T-helper 1 cell treated with Interleukin-12 subunit alpha and Interleukin-12 subunit beta and Interleukin-4 antibody, amounts not matched to agents 30 μg/mL and 1 μg/mL, for 36 hours (primary cell): ENCODE results near the gene ANTXR2.

Experiments used
- H3K27ac Mint-ChIP-seq: one replicate; pipeline ENCODE4 v1.8.0; 2021; ENCODE audit warnings: mild to moderate bottlenecking, mixed read lengths
- H3K27me3 Mint-ChIP-seq: one replicate; pipeline ENCODE4 v1.8.0; 2021; ENCODE audit warnings: low read depth, mixed read lengths
- H3K36me3 Mint-ChIP-seq: one replicate; pipeline ENCODE4 v1.8.0; 2021; ENCODE audit warnings: low read depth, mixed read lengths
- H3K4me1 Mint-ChIP-seq: one replicate; pipeline ENCODE4 v1.8.0; 2021; ENCODE audit warnings: low read depth, mixed read lengths
- H3K4me3 Mint-ChIP-seq: one replicate; pipeline ENCODE4 v1.8.0; 2021; ENCODE audit warnings: mild to moderate bottlenecking, moderate library complexity, mixed read lengths
- H3K9me3 Mint-ChIP-seq: one replicate; pipeline ENCODE4 v1.8.0; 2021; ENCODE audit warnings: mixed read lengths

Gene ANTXR2

DNA sequence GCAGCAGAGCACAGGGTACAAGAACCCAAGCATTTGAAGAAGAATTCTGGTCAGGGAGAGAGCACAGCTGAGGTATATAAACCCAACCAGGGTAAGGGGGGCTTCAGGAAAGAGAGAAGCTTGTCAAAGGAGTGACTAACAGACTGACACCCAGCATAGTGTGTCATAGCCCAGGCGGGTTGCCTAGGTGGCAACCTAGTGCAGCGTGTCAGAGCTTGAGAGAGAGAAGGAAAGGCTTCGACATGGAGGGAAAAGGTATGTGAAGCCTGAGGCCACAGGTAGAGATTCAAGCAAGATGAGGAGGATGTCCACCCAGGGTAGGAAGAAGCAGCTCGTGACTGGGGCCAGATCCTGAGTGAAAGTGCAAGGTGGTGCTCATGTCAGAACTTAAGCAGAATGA lies 8.5 kb upstream of the ANTXR2 start:
- H3K4me3 Mint-ChIP-seq = no peak overlapping the region
- H3K27me3 Mint-ChIP-seq = peaks cover under 1% of the 10 kb centered on the region
- no peak overlapping the region for H3K27ac Mint-ChIP-seq
- H3K4me1 Mint-ChIP-seq = peaks cover 40% of the 10 kb centered on the region
- H3K36me3 Mint-ChIP-seq = peaks cover 9% of the 10 kb centered on the region
- peaks cover 11% of the 10 kb centered on the region for H3K9me3 Mint-ChIP-seq

DNA sequence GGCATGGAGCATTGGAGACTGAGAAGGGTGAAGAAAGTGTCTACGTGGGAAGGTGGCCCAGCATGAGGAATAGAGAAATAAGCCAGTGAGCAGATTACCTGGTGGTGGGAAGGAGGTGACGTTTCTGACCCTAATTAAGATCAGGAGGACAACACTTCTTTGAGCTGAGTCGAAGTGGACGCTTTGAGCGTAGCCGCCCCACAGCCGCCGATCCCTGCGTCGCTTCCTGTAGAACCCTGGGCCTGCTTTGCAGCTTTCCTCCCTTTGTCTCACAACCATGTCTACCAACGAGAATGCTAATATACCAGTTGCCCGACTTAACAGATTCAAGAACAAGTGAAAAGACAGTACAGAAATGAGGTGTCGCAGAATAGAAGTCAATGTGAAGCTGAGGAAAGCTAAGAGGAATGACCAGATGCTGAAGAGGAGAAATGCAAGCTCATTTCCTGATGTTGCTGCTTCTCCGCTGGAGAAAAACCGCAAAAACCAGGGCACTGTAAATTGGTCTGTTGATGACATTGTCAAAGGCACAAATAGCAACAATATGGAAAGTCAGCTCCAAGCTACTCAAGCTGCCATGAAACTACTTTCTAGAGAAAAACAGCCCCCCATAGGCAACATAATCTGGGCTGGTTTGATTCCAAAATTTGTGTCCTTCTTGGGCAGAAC lies 6.4 kb upstream of the ANTXR2 start:
- Mint-ChIP-seq H3K4me1 (peaks cover 60% of the 10 kb centered on the region), H3K36me3 (peaks cover 11% of the 10 kb centered on the region), H3K27ac (no peak overlapping the region), H3K27me3 (no peaks in the 10 kb centered on the region), H3K4me3 (no peak overlapping the region), H3K9me3 (peaks cover 10% of the 10 kb centered on the region)

DNA sequence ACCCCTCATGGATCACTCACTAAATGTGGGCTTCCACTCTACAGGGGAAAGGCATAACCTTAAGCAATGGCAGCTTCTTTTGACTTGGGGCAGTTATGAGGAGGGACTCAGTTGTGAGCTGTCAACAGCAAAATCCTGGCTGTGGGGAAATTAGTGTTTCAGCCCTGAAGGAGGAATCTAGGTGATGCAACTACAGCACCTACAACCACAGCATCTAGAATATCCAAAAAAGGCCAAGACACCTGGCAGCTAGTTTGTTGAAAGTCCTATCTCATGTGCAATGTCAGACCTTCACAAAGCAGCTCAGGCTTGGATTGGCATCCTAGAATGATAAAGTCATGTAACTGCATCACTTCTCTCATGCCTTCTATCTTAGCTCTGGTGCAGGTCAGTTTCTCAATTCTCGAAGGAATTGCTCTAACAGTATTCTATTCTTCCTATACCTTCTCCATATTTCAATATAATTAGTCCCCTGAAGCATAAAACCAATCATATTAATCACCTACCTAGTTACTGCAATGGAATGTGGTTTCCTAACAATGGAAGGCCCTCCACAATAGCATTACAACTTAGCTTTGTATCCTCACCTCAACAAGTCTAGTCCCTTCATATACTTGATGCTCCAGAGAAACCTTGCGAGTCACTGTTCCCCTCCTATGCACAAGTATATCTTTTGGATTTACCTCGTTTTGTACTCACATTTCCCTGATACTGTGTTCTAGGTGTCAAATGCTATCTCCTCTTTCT lies 5.5 kb upstream of the ANTXR2 start:
- Mint-ChIP-seq H3K36me3 (peaks cover 11% of the 10 kb centered on the region), H3K4me1 (peaks cover 69% of the 10 kb centered on the region), H3K27me3 (no peaks in the 10 kb centered on the region), H3K27ac (no peak overlapping the region), H3K4me3 (no peak overlapping the region), H3K9me3 (peaks cover 8% of the 10 kb centered on the region)

DNA sequence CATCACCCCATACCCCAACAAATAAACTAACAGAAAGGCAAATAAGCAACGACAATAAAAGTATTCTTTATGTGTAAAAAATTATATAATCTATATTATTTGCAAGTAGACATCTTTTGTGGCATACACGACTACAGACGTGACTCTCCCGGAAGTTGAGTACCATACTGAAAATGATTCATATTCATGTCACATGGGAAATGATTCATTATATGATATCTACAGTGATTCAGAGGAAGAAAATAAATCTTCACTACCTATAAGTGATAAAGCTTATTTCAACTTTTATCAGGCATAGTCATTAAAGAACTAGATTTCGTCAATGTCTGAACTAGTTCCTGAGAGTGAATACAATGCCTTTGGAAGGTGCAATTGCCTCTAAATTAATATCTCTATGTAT lies 4.6 kb upstream of the ANTXR2 start:
- H3K27ac Mint-ChIP-seq = no peak overlapping the region

DNA sequence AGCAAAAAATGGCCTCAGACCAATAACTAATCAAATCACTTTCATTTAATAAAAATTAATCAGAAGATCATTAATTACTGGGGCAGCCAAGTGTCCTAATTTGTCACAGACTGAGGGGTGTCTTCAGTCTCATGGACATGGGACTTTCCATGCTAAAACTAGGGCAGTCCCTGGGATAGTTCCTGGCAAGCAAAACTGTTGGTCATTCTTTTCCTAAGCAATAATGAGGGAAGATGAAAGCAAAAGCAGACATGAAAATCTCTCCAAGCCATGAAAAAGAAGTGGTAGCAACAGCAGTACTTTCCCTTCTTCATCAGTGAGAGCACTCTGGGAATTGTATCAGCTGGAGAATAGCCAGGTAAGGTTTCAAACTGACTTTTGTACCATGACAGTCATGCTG lies 3.7 kb upstream of the ANTXR2 start:
- H3K36me3 Mint-ChIP-seq = peaks cover 12% of the 10 kb centered on the region

More for the DNA sequence above, 4.6 kb upstream of the ANTXR2 start:
- Mint-ChIP-seq H3K9me3 (peaks cover 8% of the 10 kb centered on the region), H3K4me3 (no peak overlapping the region), H3K36me3 (peaks cover 11% of the 10 kb centered on the region), H3K27me3 (no peaks in the 10 kb centered on the region), H3K4me1 (peaks cover 72% of the 10 kb centered on the region)

DNA sequence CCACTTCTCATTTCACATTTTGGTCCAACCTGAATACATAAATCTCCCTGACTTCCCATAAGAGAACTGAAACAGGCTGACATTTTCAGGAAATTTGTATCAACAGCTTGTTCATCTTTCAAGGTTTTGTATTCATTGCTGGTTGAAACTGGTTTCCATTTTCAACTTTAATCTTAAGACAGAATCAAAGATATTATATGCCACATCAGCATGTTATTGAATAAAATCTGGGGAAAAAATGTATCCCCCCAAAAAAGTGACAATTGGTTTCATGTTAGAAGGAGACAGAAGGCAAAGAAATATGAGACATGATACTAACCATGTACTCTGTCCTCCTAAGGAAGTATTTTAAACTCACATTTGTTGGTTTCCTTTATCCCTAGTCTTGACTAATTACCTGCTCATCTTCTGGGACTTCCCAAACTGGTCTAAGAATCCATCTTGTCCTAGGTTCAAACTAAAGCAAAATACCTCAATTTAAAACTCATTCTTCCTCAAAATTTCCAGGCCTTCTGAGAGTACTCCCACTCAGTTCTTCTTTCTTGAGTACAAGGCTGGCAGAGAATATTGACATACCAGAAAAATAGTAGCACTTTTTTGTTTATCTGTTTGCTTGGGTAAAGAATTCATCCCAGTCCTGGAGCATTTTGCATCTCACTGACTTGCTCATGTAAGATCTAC lies 3.1 kb upstream of the ANTXR2 start:
- Mint-ChIP-seq H3K4me3 (no peak overlapping the region), H3K9me3 (peaks cover 8% of the 10 kb centered on the region), H3K4me1 (peaks cover 69% of the 10 kb centered on the region), H3K27me3 (no peaks in the 10 kb centered on the region), H3K36me3 (peaks cover 14% of the 10 kb centered on the region), H3K27ac (peak overlapping the region; percentile 17)

More for the DNA sequence above, 3.7 kb upstream of the ANTXR2 start:
- Mint-ChIP-seq H3K9me3 (peaks cover 8% of the 10 kb centered on the region), H3K4me3 (no peak overlapping the region), H3K27ac (no peak overlapping the region), H3K4me1 (peaks cover 72% of the 10 kb centered on the region), H3K27me3 (no peaks in the 10 kb centered on the region)

DNA sequence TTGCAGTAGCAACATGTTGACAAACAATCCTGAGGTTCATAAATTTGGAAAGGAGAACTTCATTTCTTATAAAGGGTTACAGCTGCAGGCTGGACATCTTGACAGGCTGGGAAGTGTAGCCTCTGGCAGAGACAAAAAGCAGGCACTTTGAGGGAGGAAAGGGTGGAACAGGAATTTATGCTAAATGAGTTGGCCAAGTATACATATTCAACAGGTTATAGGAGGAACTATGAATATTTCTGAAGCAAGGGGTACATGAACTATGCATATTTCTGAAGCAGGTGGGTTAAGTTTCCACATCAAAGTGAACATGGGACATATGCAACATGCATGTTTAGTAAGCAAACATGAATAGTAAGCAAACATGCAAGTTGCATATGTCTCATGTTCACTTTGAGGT lies 1.6 kb upstream of the ANTXR2 start:
- Mint-ChIP-seq H3K9me3 (peaks cover 8% of the 10 kb centered on the region), H3K36me3 (peaks cover 22% of the 10 kb centered on the region), H3K27me3 (no peaks in the 10 kb centered on the region), H3K27ac (peak overlapping the region; percentile 84), H3K4me3 (peak overlapping the region; percentile 96), H3K4me1 (peaks cover 69% of the 10 kb centered on the region)

DNA sequence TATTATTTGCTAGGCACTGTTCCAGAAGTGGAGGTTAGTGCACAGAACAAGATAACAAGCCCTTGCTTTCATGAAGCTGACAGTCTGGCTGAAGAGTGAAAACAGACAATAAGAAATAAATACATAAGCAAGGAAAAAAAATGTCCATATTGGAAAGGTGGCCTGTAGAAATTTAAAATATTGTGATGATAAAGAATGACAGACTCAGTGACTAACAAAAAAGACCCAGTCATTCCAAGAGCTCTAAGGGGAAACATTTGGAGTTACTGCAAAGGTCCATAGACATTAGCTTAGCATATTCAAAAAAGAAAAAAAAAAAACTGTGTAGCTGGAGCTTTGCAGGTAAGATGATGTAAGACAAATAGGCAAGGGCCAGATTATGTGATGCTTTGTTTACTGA lies 1.0 kb upstream of the ANTXR2 start:
- peaks cover 69% of the 10 kb centered on the region for H3K4me1 Mint-ChIP-seq
- peaks cover 26% of the 10 kb centered on the region for H3K36me3 Mint-ChIP-seq
- no peaks in the 10 kb centered on the region for H3K27me3 Mint-ChIP-seq
- peak overlapping the region; percentile 96 for H3K4me3 Mint-ChIP-seq
- H3K9me3 Mint-ChIP-seq = peaks cover 8% of the 10 kb centered on the region
- H3K27ac Mint-ChIP-seq = peak overlapping the region; percentile 84

DNA sequence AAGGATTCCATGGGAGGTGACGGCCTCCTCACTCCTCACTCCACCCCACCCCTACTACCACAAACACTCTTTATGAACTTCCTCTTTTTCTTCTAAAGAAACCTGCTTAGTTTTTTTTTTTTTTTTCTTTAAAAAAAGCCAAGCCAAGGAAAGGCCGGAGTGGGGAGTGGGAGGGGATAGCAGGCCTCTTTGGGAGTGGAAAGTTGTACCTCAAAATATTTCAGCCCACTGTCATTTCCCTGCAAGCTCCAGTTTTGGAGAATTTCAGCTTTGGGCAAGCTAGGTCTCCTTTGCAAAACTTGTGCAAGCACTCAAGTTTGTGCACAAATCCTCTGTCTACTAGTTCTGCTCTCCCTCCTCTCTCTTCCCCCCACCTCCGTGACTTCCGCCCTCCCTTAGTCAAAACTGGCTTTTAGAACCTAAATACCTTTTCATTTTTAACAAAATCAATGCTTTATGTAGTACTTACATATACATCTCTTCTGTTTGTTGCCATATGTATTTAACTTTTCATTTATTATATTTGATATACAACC lies 512 bp upstream of the ANTXR2 start:
- Mint-ChIP-seq H3K27me3 (no peaks in the 10 kb centered on the region), H3K4me1 (peaks cover 63% of the 10 kb centered on the region), H3K4me3 (peak overlapping the region; percentile 96), H3K27ac (peak overlapping the region; percentile 84), H3K36me3 (peaks cover 27% of the 10 kb centered on the region), H3K9me3 (peaks cover 2% of the 10 kb centered on the region)

DNA sequence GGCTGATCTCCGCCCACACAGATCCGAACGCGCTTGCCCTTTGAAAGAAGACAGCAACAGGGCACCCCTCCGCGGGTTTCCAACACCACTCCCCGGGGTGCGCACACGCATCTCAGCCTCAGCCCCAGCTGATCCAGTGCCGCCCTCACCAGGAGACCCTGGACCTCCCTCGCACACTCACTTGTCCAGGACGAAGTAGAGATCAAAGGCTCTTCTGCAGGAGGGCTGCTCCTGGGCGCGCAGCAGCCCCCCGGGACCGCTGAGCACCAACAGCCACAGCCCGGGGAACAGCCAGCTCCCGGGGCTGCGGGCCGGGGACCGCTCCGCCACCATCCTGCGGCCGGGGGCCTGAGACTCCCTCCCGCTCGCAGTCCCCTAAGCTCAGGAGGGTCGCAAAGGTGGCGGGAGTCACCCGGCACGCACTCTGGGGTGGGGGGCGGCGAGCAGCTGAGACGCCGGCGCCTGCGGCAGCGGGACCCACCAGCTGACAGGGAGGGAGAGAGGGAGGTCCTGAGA lies 743 bp downstream of the ANTXR2 start:
- Mint-ChIP-seq H3K4me3 (peak overlapping the region; percentile 96), H3K27me3 (no peaks in the 10 kb centered on the region), H3K36me3 (peaks cover 37% of the 10 kb centered on the region), H3K4me1 (peaks cover 62% of the 10 kb centered on the region), H3K9me3 (no peaks in the 10 kb centered on the region), H3K27ac (peak overlapping the region; percentile 92)

DNA sequence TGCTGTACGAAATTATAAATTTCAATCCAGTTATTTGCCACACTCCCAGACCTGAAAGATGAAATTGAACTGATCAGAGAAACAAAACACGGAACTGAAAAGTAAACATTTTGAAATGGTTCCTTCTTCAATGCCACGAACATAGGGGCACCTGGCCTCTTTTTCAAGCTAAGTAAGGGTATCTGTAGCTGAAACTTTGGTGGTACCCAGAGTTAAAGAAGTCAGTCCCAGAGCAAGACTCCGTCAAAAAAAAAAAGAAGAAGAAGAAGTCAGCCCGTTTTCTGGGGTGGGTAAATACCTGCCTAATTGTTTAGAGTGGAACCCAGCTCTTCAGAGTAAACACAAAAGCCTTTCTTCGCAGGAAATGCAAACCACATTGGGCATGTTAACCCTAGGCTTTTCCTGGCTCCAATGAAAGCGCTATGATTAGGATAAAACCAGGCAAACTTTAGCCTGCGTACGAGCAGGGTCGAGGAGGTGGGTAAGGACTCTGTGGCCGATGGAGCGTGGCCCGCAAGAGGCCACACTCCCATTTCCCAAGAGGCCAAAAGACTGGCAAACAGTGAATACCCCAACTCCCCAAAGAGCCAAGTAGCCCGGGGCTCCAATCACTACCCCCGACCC lies 1.3 kb downstream of the ANTXR2 start:
- Mint-ChIP-seq H3K9me3 (no peaks in the 10 kb centered on the region), H3K27me3 (no peaks in the 10 kb centered on the region), H3K27ac (peak overlapping the region; percentile 92), H3K4me3 (peak overlapping the region; percentile 96), H3K36me3 (peaks cover 42% of the 10 kb centered on the region), H3K4me1 (peaks cover 64% of the 10 kb centered on the region)

DNA sequence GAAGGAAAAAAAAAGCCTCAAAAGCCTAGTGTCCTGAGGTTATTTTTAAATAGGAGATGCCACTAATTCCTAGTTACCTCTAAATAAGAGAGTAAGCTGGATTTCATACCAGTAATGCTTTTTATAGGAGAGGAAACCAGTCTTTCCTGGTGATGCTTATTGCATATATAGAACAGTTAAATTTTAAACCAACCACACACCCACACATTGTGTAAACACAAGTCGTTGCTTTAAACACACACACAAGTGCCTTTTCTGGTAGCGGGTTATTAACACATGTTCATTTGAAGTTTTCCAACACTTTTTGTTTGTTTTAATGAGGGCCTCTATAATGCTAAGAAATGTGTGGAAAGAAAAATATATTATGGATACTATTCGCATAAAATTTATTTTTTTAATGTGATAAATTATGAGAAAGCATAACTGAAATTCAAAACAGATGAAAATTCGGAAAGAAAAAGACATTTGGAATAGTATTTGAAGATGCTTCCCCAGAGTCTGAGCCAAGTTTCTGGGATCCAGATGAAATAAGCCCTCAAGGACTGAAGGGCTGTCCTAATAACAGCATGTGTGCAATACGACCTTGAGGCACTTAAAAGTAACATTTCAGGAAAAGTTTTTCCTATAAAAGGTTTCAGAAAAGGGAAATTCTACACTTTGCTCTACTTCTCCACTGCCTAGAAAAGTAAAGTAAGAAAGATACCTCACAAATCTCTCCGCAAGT lies 2.0 kb downstream of the ANTXR2 start:
- H3K36me3 Mint-ChIP-seq = peaks cover 45% of the 10 kb centered on the region
- peaks cover 63% of the 10 kb centered on the region for H3K4me1 Mint-ChIP-seq
- no peaks in the 10 kb centered on the region for H3K27me3 Mint-ChIP-seq
- H3K4me3 Mint-ChIP-seq = peak overlapping the region; percentile 96
- peak overlapping the region; percentile 92 for H3K27ac Mint-ChIP-seq
- H3K9me3 Mint-ChIP-seq = no peaks in the 10 kb centered on the region

DNA sequence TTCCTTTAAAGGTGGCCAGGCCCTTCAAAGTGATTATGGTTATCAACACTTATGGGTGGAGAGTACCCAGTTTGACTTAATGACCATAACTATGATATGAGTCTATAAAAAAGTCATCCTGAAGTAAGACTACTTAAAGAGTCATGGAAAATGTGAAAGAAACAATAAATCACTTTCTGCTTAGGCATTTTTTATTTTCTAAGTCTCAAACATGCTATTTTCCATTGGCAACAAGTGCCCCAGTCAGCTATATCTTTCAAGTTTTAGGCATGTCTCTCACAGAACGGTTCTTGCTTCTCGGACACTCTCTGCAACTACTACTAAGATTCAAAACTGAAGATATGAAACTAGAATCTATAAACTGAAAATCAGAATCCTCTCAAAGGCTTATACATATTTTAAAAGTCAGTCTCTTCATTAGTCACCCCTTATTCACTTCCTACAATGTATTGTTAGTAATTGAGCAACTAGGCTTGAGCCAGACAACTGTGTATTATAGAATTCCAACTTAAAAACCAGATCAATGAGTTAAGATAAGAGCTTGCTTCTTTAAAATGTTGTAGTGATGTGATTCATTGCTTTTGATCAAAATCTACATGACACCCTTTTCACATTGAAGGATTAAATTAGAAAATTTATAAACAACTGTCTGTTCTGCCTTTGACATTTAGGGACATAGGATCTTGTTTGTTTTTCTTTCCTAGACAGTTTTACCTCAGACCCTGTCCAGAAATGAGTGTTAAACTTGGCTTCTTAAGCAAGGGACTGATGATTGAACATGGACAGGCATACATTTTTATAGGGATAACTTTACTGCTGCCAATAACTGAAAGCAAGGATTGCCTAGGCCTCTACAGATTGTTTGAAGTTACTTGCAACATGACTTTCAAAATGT lies 2.9 kb downstream of the ANTXR2 start:
- Mint-ChIP-seq H3K4me3 (peak overlapping the region; percentile 96), H3K36me3 (peaks cover 48% of the 10 kb centered on the region), H3K27ac (peak overlapping the region; percentile 61)

More for the DNA sequence above, 2.9 kb downstream of the ANTXR2 start:
- Mint-ChIP-seq H3K4me1 (peaks cover 58% of the 10 kb centered on the region), H3K9me3 (no peaks in the 10 kb centered on the region), H3K27me3 (no peaks in the 10 kb centered on the region)
